HL-60 (cell line): ENCODE measurements around the gene ZNF764.
"Not testable (repeated sequence)": the region's sequence is repeated elsewhere in the genome, so short reads cannot be mapped to it uniquely, and the experiment has no call there.

Experiments
- TF ChIP-seq, protein P1 (sequence below): IDR thresholded peaks from one replicate; pipeline ENCODE4 v1.5.1; 2011; ENCODE audit warnings: low read length, control low read depth, inconsistent platforms; ENCODE audit not compliant: insufficient read depth
- TF ChIP-seq, protein P2 (sequence below): IDR thresholded peaks from 2 replicates; pipeline ENCODE4 v1.6.1; 2012; ENCODE audit warnings: low read depth; ENCODE audit not compliant: insufficient replicate concordance

DNA sequence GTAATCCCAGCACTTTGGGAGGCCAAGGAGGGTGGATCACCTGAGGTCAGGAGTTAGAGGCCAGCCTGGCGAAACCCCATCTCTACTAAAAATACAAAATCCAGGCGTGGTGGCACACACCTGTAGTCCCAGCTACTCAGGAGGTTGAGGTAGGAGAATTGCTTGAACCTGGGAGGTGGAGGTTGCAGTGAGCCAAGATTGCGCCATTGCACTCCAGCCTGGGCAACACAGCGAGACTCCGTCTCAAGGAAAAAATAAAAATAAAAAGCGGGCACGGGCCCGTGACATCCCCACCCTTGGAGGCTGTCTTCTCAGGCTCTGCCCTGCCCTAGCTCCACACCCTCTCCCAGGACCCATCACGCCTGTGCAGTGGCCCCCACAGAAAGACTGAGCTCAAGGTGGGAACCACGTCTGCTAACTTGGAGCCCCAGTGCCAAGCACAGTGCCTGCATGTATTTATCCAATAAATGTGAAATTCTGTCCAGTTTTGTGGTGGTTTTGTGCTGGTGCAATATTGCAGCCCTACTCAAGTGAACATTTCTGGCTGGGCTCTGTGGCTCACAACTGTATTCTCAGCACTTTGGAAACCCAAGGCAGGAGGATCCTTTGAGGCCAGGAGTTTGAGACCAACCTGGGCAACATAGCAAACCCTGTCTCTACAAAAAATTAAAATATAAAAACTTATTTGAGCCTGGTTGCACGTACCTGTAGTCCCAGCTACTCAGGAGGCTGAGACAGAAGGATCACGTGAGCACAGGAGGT is 35.3 kb downstream of the ZNF764 start:
- TF ChIP-seq, protein P1, sequence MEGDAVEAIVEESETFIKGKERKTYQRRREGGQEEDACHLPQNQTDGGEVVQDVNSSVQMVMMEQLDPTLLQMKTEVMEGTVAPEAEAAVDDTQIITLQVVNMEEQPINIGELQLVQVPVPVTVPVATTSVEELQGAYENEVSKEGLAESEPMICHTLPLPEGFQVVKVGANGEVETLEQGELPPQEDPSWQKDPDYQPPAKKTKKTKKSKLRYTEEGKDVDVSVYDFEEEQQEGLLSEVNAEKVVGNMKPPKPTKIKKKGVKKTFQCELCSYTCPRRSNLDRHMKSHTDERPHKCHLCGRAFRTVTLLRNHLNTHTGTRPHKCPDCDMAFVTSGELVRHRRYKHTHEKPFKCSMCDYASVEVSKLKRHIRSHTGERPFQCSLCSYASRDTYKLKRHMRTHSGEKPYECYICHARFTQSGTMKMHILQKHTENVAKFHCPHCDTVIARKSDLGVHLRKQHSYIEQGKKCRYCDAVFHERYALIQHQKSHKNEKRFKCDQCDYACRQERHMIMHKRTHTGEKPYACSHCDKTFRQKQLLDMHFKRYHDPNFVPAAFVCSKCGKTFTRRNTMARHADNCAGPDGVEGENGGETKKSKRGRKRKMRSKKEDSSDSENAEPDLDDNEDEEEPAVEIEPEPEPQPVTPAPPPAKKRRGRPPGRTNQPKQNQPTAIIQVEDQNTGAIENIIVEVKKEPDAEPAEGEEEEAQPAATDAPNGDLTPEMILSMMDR: not testable (repeated sequence)
- TF ChIP-seq, protein P2, sequence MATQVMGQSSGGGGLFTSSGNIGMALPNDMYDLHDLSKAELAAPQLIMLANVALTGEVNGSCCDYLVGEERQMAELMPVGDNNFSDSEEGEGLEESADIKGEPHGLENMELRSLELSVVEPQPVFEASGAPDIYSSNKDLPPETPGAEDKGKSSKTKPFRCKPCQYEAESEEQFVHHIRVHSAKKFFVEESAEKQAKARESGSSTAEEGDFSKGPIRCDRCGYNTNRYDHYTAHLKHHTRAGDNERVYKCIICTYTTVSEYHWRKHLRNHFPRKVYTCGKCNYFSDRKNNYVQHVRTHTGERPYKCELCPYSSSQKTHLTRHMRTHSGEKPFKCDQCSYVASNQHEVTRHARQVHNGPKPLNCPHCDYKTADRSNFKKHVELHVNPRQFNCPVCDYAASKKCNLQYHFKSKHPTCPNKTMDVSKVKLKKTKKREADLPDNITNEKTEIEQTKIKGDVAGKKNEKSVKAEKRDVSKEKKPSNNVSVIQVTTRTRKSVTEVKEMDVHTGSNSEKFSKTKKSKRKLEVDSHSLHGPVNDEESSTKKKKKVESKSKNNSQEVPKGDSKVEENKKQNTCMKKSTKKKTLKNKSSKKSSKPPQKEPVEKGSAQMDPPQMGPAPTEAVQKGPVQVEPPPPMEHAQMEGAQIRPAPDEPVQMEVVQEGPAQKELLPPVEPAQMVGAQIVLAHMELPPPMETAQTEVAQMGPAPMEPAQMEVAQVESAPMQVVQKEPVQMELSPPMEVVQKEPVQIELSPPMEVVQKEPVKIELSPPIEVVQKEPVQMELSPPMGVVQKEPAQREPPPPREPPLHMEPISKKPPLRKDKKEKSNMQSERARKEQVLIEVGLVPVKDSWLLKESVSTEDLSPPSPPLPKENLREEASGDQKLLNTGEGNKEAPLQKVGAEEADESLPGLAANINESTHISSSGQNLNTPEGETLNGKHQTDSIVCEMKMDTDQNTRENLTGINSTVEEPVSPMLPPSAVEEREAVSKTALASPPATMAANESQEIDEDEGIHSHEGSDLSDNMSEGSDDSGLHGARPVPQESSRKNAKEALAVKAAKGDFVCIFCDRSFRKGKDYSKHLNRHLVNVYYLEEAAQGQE: not testable (repeated sequence)
